CD4-positive, alpha-beta T cell treated with Interleukin-10 for 1 hour (primary cell): ENCODE results near the gene CACFD1.
"Not testable (repeated sequence)": the region's sequence is repeated elsewhere in the genome, so short reads cannot be mapped to it uniquely, and the experiment has no call there.

Experiments used
- DNase-seq: peaks from one replicate; pipeline ENCODE4 v3.0.0-alpha.2; 2020

CACFD1 gene

DNA sequence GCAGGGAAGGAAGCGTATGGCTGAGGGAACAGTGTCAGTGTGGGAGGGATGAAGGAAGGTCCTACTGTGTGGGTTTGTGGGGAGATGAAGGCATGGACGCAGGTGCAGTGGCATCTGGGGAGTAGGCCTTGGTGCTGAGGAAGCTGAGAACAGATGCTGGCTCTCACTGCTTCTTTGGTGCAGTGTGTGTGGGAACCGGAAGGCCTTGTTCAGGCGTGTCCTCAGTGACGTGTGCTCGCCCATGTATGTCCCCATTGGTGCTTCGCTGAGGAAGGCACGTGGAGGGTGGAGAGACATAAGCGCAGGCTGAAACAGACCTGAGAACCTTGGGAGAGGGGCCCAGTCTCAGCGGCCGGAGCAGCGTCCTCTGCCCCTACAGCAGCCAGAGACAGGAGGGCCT lies 18.9 kb upstream of the CACFD1 start:
- no peak for DNase-seq

DNA sequence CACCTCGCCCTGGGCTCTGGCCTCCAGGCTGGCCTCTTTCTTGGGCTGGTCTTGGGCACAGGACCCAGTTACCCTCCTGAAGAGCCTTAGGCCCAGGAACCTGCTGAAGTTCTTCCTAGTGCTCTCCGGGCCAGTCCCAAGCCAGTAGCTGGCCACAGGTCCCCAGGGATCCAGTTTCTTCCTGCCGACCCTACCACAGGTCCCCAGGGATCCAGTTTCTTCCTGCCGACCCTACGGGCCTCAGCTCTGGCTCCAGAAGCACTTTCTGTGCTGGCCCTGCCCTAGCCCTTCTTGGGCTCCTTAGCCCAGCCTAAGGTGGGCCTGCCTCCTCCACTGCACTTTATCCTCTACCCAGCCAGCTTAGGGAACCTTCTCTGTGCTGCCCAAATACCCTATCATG lies 18.2 kb upstream of the CACFD1 start:
- no peak for DNase-seq

DNA sequence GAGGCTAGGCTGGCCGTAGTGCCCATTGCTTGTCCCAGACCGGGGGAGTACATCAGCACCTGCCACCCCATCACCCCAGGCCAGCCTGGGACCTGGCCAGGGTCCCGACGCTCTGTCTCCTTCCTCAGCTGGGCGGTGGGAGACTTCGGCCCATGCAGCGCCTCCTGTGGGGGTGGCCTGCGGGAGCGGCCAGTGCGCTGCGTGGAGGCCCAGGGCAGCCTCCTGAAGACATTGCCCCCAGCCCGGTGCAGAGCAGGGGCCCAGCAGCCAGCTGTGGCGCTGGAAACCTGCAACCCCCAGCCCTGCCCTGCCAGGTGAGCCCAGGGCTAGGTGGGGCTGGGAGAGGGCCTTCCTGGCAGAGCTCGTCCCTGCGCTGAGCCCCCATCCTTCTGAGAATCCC lies 16.5 kb upstream of the CACFD1 start:
- no peak for DNase-seq

DNA sequence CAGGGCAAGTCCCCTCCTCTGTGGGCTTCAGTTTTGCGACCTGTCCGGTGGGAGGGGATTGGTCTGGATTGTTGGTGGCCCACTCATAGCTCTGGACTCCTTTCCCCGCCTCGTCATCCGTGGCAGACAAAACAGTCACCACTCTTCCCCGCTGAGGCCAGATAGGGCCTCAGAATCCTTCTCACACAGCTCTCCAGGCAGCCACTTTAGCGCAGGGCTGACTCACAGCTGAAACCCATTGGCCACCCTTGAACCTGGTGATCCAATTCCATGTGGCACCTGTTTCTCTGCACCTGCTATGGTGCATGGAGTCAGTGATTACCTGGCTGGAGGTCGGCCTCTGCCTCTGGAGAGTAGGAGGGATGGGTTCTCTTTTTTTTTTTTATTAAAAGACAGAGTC lies 15.8 kb upstream of the CACFD1 start:
- DNase-seq: no peak

DNA sequence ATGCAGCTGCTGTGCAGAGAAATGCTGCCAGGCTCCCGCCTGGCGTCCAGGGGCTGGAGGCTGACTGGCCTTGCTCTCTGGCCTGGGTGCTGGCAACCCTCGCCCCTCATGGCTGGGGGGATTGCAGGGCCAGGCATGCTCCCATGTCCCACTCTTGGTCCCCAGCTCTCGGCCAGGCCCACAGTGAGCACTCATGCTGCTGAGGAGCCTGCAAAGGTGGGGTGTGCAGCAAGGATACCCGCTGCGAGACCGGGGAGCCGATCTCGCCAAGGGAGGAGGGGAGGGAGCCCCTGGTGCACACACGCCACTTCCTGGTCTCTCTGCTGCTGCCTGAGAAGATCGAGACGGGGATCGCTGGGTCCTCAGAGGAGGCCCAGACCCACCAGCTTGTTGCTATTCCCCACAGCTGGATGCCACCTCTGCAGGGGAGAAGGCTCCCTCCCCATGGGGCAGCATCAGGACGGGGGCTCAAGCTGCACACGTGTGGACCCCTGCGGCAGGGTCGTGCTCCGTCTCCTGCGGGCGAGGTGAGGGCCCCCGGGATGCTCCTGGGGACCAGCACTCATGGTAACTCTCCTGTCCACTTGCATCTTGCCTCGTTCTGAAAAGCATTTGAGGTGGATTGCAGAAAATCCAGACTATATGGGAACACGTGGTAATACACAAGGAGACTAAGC lies 14.3 kb upstream of the CACFD1 start:
- DNase-seq: no peak

DNA sequence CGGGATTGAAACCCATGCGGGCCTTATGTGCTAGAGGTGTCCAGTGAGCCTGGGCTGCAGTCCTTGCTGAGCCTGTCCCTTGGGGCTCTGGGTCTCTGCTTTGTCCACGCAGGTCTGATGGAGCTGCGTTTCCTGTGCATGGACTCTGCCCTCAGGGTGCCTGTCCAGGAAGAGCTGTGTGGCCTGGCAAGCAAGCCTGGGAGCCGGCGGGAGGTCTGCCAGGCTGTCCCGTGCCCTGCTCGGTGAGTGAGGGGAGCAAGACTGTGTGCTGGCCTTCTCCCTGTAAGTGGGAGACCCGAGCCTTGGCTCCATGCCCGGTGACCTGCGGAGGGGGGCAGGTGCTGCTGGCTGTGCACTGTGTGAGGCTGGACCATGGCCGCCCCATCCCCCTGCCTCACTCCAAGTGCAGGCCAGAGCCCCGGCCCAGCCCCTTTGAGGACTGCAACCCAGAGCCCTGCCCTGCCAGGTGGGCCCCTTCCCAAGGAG lies 11.2 kb upstream of the CACFD1 start:
- DNase-seq: no peak

DNA sequence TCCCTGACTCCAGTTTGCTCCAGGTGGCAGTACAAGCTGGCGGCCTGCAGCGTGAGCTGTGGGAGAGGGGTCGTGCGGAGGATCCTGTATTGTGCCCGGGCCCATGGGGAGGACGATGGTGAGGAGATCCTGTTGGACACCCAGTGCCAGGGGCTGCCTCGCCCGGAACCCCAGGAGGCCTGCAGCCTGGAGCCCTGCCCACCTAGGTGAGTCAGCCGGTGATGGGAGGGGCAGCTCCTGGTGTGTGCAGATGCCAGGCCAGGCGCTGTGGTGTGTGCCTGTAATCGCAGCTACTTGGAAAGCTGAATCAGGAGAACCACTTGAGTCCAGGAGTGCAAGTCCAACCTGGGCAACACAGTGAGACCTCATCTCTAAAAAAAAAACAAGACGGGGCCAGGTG lies 10.0 kb upstream of the CACFD1 start:
- DNase-seq: no peak

DNA sequence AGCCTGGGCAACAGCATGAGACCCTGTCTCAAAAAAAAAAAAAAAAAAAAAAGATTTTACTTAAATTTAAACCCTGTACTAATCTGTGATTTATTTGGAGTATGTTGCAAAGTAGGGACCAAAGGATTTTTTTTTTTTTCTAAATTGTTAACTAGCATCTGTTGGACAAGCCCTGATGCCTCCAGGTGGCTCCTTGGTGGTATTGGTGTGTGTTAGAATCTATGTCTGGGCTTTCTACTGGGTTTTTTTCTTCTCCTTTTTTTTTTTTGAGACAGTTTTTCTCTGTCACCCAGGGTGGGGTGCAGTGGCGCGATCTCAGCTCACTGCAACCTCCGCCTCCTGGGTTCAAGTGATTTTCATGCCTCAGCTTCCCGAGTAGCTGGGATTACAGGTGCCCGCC lies 7.9 kb upstream of the CACFD1 start:
- DNase-seq: not testable (repeated sequence)

DNA sequence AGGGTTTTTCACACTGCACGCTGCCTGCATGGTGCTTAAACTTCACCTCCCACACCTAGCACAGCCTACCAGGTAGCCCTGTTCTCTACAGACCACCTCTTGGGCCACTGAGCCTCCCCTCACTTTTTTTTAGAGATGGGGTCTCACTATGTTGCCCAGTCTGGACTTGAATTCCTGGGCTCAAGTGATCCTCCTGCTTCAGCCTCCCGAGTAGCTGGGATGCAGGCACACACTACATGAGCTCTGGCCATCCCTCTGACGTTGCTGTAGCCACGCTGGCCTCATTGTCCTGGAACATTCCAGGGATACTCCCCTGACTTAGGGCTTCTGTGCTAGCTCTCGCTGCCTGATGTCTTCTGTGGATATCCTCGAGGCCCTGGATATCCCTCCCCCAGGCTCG lies 7.2 kb upstream of the CACFD1 start:
- DNase-seq: no peak

DNA sequence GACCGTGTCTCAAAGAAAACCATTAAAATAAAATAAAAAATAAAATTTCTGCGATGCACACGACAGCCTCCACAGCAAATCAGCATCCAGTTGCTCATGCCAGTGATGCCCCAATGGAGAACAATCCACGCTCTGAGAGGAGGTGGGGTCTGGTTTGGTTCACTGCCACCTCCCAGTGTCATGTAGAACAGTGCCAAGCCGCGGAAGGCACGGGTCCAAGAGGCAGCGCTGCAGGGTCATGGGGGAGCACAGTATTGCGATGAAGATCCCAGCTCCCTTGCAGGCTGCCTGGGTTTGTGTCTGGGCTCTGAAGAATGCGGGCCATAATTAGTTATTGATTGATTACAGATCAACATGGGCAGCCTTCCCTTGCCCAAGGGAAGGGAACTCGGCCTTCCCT lies 6.1 kb upstream of the CACFD1 start:
- no peak for DNase-seq

DNA sequence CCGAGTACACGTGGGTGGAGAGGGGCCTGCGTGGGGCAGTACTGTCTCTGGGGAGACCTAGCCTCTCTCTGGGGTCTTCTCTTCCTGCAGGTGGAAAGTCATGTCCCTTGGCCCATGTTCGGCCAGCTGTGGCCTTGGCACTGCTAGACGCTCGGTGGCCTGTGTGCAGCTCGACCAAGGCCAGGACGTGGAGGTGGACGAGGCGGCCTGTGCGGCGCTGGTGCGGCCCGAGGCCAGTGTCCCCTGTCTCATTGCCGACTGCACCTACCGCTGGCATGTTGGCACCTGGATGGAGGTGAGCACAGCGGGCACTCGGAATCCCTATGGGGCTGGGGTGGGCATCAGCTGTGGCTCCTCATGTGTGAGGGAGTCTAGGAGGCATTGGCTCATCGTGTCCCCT lies 5.5 kb upstream of the CACFD1 start:
- no peak for DNase-seq

DNA sequence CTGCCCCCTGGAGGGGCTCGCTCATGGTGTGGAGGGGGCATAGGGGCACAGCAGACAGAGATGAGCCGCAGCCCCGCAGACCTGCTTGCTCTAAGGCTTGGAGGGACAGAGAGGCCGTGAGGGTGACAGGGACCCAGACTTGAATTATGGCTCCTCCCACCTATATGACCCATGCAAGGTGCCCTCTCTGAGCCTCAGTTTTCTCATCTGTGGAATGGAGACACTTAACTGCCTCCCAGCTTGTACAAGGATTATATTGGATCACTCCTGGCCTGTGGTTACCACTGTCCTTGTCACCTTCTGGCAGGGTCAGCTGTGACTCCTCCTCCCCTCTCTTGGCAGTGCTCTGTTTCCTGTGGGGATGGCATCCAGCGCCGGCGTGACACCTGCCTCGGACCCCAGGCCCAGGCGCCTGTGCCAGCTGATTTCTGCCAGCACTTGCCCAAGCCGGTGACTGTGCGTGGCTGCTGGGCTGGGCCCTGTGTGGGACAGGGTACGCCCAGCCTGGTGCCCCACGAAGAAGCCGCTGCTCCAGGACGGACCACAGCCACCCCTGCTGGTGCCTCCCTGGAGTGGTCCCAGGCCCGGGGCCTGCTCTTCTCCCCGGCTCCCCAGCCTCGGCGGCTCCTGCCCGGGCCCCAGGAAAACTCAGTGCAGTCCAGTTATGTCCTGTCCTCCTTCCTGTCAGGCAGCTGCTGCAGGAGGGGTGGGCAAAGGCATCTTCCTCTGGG lies 4.7 kb upstream of the CACFD1 start:
- no peak for DNase-seq

DNA sequence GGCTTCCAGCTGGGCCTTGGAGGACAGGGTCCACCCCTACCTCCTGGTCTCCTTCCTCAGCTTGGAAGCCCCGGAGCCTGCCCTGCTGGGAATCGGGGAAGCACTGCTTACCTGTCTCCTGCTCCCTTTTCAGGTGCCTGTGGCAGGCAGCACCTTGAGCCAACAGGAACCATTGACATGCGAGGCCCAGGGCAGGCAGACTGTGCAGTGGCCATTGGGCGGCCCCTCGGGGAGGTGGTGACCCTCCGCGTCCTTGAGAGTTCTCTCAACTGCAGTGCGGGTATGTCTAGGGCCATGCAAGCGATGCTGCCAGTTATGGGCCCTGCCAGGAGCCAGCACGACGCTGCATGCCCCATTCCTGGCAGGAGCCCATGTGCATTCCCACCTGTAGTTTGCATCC lies 3.8 kb upstream of the CACFD1 start:
- no peak for DNase-seq

DNA sequence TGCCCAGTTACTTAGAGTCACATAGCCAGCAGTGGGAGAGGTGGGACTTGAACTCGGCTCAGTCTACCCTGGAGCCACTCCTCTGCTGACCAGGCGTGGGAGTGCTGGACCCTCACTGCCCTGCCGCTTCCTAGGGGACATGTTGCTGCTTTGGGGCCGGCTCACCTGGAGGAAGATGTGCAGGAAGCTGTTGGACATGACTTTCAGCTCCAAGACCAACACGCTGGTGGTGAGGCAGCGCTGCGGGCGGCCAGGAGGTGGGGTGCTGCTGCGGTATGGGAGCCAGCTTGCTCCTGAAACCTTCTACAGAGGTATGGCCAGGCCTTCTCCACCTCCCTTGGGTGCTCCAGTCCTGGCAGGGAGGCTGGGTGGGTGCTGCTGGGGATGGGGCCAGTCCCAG lies 3.4 kb upstream of the CACFD1 start:
- no peak for DNase-seq

DNA sequence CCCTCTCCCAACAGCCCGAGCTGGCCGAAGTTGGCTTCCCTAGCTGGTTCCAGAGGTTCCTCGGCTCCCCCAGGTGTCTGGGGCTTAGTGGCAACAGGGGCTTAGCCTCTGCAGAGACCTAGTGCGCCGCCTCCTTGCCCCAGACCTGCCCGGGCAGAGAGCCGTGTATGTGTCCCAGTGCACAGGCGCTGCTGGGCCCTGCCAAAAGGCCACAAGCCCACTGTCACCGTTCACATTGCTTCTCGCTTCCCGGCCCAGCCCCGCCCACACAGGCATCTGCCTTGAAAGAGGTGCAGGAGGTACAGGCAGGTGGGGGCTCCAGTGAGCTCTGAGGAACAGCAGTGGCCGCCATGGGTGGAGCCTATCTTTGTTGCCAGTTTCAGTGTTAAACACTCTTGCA lies 2.5 kb upstream of the CACFD1 start:
- DNase-seq: no peak

DNA sequence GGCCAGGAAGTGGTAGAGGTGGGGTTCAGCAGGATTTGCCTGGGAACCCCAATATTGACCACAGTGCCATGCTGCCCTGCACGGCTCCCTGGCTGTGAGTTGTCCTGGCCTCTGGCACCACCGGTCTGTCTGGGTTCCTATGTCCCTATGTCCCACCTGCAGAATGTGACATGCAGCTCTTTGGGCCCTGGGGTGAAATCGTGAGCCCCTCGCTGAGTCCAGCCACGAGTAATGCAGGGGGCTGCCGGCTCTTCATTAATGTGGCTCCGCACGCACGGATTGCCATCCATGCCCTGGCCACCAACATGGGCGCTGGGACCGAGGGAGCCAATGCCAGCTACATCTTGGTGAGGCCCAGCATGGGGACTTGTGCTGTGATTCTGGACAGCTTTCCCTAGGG lies 2.0 kb upstream of the CACFD1 start:
- DNase-seq: no peak

DNA sequence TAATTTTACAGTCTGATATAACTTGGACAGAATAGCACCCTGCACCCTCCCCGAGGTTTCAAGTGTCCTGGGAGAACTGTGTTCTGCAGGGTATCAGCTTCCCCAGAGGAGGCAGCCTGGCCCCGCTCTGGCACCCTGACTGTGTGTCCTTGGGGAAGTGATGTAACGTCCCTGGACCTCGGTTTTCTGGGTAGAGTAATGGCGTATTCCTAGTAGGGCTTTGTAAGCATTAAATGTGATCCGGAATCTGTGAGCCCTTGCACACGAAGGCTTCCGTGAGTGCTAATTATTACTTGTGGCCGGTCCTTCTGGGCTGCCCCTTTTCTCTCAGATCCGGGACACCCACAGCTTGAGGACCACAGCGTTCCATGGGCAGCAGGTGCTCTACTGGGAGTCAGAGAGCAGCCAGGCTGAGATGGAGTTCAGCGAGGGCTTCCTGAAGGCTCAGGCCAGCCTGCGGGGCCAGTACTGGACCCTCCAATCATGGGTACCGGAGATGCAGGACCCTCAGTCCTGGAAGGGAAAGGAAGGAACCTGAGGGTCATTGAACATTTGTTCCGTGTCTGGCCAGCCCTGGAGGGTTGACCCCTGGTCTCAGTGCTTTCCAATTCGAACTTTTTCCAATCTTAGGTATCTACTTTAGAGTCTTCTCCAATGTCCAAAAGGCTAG lies 1.0 kb upstream of the CACFD1 start:
- DNase-seq: no peak

DNA sequence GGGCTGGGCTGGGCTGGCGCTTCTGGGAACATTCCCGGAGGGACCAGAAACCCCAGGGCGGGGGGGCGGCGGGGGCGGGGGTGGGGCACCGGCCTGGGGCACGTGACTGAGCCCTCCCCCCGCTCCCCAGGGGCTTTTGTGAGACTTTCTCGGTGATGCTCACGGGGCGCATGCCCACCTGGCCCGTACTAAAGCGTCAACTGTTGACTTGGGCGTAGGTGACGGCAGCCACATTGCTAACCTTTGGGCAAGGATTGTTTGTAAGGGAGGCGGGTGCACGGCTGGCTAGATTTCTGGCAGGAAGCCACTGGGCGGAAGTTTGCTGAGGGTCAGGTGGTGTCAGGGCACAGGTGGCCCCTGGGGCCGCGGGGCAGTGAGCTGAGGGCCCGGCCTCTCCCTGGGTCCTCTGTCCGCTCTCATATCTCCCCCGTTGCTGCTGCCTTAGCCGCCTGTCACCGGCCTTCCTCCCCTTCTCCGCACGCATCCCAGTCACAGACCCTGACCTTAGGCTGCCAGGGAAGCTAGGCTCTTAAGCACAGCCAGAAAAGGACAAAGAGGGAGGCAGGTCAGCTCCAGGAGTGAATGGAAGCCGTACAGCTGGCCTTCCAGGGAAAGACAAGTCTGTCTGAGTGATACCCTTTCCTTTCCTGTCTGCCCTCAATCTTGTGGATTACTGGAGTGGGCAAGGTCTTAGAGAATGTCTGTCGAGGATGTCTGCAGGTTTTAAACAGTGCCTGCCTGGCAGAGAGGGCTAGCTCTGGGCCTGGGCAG lies 812 bp downstream of the CACFD1 start:
- DNase-seq: peak; percentile 65

DNA sequence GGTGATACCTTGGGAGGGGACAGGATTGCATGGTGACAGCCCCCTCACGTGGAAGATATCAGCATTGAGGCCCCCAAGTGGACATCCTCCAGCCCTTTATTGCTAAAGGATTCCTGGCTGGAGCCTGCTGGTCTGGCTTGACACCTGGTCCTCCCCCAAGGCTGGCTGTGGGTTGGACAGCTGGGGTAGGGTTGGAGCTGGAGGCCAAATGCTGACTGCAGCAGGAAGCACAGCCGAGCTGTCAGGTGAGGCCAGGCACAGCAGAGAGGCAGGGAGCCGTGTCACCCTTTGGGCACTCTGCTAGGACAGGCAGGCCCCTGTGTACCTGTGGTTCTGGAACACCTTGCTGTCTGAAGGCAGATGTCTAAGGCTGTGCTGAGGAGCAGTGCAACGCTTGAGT lies 2.2 kb downstream of the CACFD1 start:
- no peak for DNase-seq

DNA sequence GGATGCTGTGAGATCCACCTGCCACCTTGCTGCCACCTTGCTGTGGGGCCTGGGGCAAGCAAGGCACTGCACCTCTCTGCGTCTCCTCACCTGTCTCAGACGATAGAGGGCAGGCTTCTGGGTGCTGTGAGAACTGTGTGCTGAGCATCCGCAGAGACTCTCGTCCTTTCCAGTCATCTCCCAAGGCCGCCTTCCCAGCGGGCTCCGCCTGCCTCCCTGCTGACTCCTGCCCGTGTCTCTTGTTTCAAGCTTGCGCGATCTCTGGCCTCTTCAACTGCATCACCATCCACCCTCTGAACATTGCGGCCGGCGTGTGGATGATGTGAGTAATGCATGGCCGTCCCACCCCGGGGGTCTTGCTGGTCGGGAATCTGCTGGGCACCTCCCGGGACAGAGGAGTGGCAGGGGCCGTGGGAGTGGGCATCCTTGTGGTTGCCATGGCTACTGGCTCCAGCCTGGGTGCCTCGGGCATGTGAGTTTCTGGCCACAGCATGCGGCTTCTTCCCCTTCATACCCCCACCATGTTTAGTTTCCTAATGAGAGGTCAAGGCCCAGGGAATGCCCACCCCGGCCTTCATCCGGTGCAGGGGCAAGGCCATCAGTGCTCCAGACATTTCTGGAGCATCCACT lies 3.6 kb downstream of the CACFD1 start:
- DNase-seq: no peak

DNA sequence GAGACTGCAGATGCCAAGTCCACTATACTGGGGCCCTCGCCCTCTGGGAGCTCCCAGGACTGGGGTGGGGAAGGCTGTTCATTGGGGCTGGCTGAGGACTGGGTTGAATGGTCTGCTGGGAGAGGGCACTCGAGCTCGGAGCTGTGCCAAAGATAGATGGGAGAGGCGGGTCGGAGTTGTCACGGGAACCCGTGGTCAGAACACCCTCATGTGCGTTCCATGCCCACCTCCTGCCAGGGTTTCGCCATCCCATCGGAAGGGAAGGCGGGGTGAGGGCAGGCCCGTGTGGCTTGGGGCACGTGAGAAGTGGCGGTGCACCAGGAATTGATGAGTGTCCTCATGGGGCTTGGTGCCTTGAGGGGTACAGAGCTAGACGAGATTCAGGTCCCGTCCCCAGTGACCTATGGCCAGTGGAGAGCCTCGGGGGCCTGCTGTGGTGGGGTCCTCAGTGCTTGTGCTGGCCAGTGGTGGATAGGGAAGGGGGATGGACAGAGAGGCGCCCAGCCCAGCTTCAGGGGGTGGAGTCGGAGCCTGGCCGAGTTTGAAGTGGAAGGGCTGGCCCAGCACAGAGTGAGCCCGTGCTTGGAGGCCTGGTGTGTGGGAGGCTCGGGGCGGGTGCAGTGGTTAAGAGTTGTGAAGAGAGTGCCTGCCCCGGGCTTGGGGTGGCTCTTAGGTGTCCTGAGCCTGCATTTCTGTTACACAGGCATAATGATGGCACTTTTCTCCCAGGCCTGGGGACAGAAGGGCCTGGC lies 4.3 kb downstream of the CACFD1 start:
- no peak for DNase-seq

DNA sequence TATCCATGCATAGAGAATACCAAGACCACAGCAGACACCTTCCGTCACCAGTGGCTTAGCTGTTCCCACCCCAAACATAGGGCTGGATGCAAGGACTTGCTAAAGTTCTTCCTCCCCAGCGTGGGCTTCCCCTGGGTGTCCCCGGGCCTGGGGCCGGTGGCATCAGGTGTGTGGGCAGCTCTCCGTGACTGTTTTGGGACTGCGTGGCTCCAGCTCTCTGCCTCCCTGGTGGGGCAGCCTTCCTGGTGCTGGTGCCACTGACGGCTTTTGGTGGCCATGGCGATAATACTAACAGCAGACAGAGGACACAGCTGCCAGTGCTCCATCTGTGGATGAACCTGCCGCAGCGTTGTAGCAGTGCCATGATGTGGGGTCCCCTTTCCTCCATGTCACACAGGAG lies 4.9 kb downstream of the CACFD1 start:
- no peak for DNase-seq
